ENCODE results near the gene MBD4.

DNA sequence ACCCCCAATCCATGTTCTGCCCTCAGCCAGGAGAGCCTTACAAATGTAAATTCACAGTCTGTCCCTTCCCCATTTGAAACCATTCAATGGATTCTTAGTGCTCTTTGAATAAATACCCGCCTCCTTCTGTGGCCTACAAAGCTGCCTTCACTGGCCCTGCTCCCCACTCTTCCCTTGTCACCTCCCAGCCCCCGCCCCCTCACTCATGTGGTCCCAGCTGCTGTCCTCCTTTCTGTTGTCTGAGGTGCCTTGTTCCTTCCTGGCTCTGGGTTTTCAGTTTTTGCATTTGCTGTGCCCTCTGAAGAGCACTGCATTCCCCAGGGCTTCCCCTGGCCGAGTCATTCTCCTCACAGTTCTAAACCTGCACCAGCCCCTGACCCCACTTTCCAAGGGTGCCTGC lies 14.5 kb downstream of the MBD4 start:
- TF ChIP-seq, protein P1, sequence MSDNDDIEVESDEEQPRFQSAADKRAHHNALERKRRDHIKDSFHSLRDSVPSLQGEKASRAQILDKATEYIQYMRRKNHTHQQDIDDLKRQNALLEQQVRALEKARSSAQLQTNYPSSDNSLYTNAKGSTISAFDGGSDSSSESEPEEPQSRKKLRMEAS (CRISPR knock-in tag; IDR thresholded peaks at IDR 0.05) = no peak
- TF ChIP-seq, protein P2, sequence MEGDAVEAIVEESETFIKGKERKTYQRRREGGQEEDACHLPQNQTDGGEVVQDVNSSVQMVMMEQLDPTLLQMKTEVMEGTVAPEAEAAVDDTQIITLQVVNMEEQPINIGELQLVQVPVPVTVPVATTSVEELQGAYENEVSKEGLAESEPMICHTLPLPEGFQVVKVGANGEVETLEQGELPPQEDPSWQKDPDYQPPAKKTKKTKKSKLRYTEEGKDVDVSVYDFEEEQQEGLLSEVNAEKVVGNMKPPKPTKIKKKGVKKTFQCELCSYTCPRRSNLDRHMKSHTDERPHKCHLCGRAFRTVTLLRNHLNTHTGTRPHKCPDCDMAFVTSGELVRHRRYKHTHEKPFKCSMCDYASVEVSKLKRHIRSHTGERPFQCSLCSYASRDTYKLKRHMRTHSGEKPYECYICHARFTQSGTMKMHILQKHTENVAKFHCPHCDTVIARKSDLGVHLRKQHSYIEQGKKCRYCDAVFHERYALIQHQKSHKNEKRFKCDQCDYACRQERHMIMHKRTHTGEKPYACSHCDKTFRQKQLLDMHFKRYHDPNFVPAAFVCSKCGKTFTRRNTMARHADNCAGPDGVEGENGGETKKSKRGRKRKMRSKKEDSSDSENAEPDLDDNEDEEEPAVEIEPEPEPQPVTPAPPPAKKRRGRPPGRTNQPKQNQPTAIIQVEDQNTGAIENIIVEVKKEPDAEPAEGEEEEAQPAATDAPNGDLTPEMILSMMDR (IDR thresholded peaks at IDR 0.05) = no peak
- TF ChIP-seq, protein P3, sequence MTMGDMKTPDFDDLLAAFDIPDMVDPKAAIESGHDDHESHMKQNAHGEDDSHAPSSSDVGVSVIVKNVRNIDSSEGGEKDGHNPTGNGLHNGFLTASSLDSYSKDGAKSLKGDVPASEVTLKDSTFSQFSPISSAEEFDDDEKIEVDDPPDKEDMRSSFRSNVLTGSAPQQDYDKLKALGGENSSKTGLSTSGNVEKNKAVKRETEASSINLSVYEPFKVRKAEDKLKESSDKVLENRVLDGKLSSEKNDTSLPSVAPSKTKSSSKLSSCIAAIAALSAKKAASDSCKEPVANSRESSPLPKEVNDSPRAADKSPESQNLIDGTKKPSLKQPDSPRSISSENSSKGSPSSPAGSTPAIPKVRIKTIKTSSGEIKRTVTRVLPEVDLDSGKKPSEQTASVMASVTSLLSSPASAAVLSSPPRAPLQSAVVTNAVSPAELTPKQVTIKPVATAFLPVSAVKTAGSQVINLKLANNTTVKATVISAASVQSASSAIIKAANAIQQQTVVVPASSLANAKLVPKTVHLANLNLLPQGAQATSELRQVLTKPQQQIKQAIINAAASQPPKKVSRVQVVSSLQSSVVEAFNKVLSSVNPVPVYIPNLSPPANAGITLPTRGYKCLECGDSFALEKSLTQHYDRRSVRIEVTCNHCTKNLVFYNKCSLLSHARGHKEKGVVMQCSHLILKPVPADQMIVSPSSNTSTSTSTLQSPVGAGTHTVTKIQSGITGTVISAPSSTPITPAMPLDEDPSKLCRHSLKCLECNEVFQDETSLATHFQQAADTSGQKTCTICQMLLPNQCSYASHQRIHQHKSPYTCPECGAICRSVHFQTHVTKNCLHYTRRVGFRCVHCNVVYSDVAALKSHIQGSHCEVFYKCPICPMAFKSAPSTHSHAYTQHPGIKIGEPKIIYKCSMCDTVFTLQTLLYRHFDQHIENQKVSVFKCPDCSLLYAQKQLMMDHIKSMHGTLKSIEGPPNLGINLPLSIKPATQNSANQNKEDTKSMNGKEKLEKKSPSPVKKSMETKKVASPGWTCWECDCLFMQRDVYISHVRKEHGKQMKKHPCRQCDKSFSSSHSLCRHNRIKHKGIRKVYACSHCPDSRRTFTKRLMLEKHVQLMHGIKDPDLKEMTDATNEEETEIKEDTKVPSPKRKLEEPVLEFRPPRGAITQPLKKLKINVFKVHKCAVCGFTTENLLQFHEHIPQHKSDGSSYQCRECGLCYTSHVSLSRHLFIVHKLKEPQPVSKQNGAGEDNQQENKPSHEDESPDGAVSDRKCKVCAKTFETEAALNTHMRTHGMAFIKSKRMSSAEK (CRISPR knock-in tag; IDR thresholded peaks at IDR 0.05; ENCODE audit: borderline replicate concordance) = no peak
- no peak for TF ChIP-seq SP1 (CRISPR knock-in tag; conservative IDR thresholded peaks at IDR 0.05)
- TF ChIP-seq JUN (CRISPR knock-in tag; IDR thresholded peaks at IDR 0.05) = no peak
- TF ChIP-seq, protein P4, sequence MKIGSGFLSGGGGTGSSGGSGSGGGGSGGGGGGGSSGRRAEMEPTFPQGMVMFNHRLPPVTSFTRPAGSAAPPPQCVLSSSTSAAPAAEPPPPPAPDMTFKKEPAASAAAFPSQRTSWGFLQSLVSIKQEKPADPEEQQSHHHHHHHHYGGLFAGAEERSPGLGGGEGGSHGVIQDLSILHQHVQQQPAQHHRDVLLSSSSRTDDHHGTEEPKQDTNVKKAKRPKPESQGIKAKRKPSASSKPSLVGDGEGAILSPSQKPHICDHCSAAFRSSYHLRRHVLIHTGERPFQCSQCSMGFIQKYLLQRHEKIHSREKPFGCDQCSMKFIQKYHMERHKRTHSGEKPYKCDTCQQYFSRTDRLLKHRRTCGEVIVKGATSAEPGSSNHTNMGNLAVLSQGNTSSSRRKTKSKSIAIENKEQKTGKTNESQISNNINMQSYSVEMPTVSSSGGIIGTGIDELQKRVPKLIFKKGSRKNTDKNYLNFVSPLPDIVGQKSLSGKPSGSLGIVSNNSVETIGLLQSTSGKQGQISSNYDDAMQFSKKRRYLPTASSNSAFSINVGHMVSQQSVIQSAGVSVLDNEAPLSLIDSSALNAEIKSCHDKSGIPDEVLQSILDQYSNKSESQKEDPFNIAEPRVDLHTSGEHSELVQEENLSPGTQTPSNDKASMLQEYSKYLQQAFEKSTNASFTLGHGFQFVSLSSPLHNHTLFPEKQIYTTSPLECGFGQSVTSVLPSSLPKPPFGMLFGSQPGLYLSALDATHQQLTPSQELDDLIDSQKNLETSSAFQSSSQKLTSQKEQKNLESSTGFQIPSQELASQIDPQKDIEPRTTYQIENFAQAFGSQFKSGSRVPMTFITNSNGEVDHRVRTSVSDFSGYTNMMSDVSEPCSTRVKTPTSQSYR (CRISPR knock-in tag; IDR thresholded peaks at IDR 0.05) = no peak
- TF ChIP-seq ETV6 (CRISPR knock-in tag; IDR thresholded peaks at IDR 0.05) = no peak
- no peak for TF ChIP-seq NR1H2 (CRISPR knock-in tag; IDR thresholded peaks at IDR 0.05)
- TF ChIP-seq ELF4 (CRISPR knock-in tag; IDR thresholded peaks at IDR 0.05; ENCODE audit: low read depth) = no peak
